Activated gamma-delta T cell (primary cell): Measurements from ENCODE around the gene PECR.
"Not testable (repeated sequence)": the region's sequence is repeated elsewhere in the genome, so short reads cannot be mapped to it uniquely, and the experiment has no call there.

Experiments
- DNase-seq: peaks from one replicate; lab custom pipeline; 2025; lab: John Stamatoyannopoulos, UW

PECR gene

GRCh38 chr2:216002101-216002678 lies 79.4 kb downstream of the PECR start:
- no peak for DNase-seq

GRCh38 chr2:216001216-216002100 lies 80.2 kb downstream of the PECR start:
- DNase-seq: no peak

- DNase-seq: no peak
These were observed 83.0 kb downstream of the PECR start for GRCh38 chr2:215998636-215999035.

- no peak for DNase-seq
These were observed 84.4 kb downstream of the PECR start for GRCh38 chr2:215997219-215997618.

GRCh38 chr2:215994911-215995310 lies 86.7 kb downstream of the PECR start:
- DNase-seq: no peak

GRCh38 chr2:215988556-215989207 lies 92.9 kb downstream of the PECR start:
- not testable (repeated sequence) for DNase-seq
